GM21576 (cell line): ENCODE measurements around the gene METTL16.
"Not testable (repeated sequence)": the region's sequence is repeated elsewhere in the genome, so short reads cannot be mapped to it uniquely, and the experiment has no call there.

ENCODE experiments used
- ATAC-seq: cut with Tn5 transposase; IDR thresholded peaks from one replicate; pipeline ENCODE4 v1.9.1; 2021; ENCODE audit warnings: mild to moderate bottlenecking, moderate library complexity; ENCODE audit not compliant: unreplicated experiment

Gene METTL16

GRCh38 chr17:2511462-2512369 lies at the start of gene METTL16:
METTL16 (minus strand) TSS chr17:2511888; CDS start chr17:2502331, 9,557 bp downstream.
- ATAC-seq = peak; percentile 94

GRCh38 chr17:2560658-2561057 lies 49.0 kb upstream of the METTL16 start:
- no peak for ATAC-seq

GRCh38 chr17:2551928-2552327 lies 40.2 kb upstream of the METTL16 start:
- ATAC-seq = no peak

GRCh38 chr17:2551493-2551892 lies 39.8 kb upstream of the METTL16 start:
- no peak for ATAC-seq

GRCh38 chr17:2549392-2550211 lies 37.9 kb upstream of the METTL16 start:
- ATAC-seq = no peak

GRCh38 chr17:2548026-2548425 lies 36.3 kb upstream of the METTL16 start:
- not testable (repeated sequence) for ATAC-seq

GRCh38 chr17:2547176-2547575 lies 35.5 kb upstream of the METTL16 start:
- ATAC-seq = no peak

GRCh38 chr17:2545393-2545792 lies 33.7 kb upstream of the METTL16 start:
- ATAC-seq = no peak

- ATAC-seq = no peak
Measured at GRCh38 chr17:2542456-2542855, 30.8 kb upstream of the METTL16 start.

- ATAC-seq = no peak
Measured at GRCh38 chr17:2542056-2542455, 30.4 kb upstream of the METTL16 start.

- not testable (repeated sequence) for ATAC-seq
Measured at GRCh38 chr17:2537579-2537978, 25.9 kb upstream of the METTL16 start.

GRCh38 chr17:2532146-2532720 lies 20.5 kb upstream of the METTL16 start:
- ATAC-seq = no peak

GRCh38 chr17:2531243-2531954 lies 19.7 kb upstream of the METTL16 start:
- ATAC-seq = not testable (repeated sequence)

- not testable (repeated sequence) for ATAC-seq
Measured at GRCh38 chr17:2521775-2522410, 10.2 kb upstream of the METTL16 start.

GRCh38 chr17:2521257-2521656 lies 9.6 kb upstream of the METTL16 start:
- ATAC-seq = no peak

GRCh38 chr17:2517539-2517938 lies 5.9 kb upstream of the METTL16 start:
- ATAC-seq = no peak

- no peak for ATAC-seq
Measured at GRCh38 chr17:2511138-2511461, 588 bp downstream of the METTL16 start.

- no peak for ATAC-seq
Measured at GRCh38 chr17:2510559-2510958, 1.1 kb downstream of the METTL16 start.

GRCh38 chr17:2508035-2508434 lies 3.7 kb downstream of the METTL16 start:
- ATAC-seq = no peak

GRCh38 chr17:2507015-2507414 lies 4.7 kb downstream of the METTL16 start:
- not testable (repeated sequence) for ATAC-seq
